GM19351 (cell line): Measurements from ENCODE around the gene LST1.

Source experiments
- ATAC-seq: cut with Tn5 transposase; IDR thresholded peaks from one replicate; pipeline ENCODE4 v1.9.1; 2021; ENCODE audit warnings: mild to moderate bottlenecking, moderate library complexity; ENCODE audit not compliant: unreplicated experiment

Gene LST1

DNA sequence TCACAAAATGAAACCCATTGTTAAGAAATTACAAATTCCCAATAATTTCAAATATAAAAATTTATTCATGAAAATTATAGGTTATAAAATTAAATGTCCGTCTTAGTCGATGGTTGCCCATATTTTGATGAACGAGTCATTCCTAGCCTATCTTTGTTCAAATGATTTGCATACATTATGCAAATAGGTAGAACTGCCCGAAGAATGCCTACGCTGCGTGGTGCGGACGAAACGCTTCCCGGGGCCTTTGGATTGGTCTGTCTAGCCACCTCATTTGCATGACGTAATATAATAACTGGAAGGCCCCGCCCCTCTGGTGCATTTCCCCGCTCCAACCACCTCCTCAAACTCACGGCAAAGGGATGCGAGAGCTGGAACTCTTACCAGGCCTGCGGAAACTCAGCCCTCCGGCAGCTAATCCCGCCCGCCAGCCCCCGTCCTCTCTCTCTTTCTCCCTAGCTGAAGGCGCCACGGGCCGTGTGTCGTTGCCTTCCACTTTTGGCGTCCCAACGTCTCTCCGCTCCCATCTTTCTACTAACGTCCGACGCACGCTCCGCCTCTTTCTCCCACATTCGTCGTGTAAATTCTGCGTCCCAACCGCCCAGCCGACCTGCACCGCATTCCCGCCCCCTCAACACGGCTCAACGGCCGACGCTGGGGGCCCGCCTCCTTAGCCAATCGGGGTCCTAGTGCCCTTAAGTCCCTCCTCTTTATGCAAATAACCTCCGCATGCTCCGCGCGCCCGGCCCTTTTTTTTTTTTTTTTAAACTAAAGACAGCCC, 33.9 kb downstream of the LST1 start:
- ATAC-seq, result peak; percentile 82

DNA sequence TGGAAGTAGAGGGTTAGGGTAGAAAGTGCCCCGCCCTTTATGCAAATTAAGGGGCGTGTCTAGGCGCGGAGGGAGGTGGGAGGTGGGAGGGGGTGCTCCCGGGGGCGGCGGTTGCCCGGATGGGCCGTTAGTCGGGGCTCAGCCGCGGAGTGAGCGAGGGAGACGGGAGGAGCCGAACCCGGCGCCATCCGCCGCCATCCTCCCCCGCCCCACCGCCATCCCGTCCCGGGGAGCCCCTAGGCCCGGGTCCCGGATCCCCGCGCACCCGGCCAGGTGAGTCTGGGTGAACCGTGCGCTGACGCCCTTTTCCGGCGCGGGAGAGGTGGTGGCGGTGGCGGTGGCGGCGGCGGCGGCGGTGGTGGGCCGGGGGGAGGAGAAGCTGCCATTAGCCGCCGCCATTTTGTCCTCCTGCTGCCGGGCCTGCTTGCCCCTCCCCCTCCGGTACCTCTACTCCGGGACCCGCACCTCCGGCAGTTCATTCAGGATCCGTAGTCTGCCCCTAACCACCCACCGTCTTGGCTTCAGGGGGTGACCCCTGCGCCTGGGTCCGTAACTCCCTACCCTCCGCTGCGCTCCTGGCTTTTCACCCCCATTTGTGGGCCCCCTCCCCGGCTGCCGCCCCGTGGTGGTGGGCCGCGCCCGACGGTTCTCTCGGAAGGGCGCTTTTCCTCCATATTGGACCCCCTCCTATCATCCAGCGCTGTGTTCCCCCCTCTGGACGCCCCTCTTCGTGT, 34.7 kb downstream of the LST1 start, which contains the start of gene PRRC2A:
Gene PRRC2A, plus strand, starts transcription at position 130 of the 734 bp plus-strand sequence. CDS start 2,075 bp downstream, outside the sequence.
- ATAC-seq, result peak; percentile 19

DNA sequence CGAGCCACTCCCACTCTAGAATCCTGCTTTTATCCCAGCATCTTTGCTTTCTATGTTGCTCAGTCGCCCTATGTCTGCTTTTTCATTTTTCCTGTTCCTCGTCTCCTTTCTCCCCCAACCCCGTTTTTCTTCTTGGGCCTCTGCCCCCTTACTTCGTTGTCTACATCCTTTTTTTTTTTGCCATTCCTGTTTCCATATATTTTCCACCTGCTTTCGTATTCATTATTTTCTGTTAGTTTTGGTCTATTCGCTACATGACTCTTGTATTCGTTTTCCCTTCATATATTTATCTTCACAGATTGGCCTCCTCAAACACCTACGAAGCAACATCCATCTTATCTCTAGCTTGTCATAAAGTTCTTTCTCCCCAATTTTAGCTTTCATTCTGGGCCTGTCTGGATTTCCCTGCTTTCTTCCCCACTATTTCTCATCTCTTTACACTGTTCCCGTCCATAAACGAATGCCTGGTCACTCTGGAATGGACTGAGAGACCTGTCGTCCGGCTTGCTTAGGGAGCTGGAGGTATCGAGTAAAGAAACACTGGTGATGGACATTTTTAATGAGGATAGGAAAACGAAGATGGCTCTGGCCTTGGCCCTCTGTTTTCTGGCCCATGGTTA, 35.4 kb downstream of the LST1 start:
- ATAC-seq, result no peak

DNA sequence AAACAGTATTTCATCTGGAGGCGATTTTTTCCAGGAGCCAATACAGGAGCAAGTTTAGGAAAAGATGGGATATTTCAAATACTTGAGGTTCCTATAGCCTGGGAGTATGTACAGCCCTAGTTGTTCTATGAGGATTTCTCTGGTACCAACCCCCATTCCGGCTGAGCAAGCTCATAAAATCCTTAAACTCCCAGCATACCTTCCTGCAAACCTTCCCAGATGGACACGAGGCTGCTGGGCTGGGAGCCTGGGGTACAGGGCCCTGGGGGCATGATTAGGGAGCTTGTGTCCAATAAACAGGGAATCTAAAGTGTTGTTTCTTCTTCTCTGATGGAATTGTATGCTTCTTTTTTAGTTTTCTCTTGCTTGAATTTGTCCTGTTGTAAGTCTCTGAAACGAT, 35.9 kb downstream of the LST1 start:
- ATAC-seq, result no peak

DNA sequence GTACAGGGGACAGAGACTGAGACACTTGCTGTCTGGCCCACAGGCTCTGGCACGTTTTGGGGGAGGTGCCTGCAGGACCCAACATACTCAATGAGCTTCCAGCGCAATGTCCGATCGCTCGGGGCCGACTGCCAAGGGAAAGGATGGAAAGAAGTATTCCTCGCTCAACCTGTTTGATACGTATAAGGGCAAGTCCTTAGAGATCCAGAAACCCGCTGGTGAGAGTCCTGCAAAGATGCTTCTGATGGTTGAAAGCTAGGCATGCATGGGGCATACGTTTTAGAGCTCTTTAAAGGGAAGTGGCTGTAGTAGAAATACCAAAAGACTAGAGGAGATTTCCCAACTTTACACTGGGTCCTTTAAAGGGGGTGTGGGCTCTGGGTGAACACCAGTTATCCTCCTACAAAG, 36.6 kb downstream of the LST1 start:
- no peak for ATAC-seq

DNA sequence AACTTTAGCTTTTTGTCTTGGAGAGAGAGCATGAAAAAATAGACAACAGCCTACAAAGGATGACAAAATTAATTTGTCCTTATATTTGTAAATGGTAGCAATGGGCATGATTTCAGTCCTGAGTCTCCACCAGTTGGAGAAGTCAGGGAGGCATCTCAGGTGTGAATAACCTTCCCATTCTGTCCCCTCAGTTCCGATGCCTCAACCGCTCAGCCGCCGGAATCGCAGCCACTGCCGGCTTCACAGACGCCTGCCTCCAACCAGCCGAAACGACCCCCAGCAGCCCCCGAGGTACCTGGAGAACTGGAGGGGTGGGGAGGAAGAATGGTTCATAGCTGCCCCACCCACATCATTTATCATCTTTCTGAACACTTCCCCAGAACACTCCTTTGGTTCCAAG, 38.0 kb downstream of the LST1 start:
- no peak for ATAC-seq

DNA sequence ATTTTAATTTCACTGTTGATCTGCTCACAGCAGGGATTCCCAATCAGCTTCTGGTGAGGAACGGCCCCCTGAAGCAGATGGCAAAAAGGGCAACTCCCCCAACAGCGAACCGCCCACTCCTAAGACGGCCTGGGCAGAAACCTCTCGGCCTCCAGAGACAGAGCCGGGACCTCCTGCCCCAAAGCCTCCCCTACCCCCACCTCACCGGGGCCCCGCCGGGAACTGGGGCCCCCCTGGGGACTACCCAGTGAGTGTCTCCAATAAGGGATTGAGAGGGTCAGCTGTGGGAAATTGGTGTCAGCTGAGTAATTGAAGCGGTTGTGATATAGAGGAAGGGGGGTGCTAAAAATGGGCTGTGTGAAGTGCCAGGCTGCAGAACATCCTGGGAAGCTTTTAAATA, 40.9 kb downstream of the LST1 start:
- ATAC-seq, result no peak

DNA sequence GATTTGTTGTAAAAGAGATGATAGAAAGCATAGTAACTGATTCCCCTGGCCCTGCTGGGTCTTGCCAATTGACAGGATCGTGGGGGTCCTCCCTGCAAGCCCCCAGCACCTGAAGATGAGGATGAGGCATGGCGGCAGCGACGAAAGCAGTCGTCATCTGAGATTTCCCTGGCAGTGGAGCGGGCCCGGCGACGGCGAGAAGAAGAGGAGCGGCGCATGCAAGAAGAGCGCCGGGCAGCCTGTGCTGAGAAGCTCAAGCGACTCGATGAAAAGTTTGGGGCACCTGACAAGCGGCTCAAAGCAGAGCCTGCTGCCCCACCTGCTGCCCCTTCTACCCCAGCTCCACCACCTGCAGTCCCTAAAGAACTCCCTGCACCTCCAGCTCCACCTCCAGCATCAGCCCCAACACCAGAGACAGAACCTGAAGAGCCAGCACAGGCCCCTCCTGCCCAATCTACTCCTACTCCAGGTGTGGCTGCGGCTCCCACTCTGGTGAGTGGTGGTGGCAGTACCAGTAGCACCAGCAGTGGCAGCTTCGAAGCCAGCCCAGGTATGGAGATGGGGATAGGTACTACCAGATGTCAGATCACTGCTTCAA, 41.7 kb downstream of the LST1 start:
- ATAC-seq, result no peak

DNA sequence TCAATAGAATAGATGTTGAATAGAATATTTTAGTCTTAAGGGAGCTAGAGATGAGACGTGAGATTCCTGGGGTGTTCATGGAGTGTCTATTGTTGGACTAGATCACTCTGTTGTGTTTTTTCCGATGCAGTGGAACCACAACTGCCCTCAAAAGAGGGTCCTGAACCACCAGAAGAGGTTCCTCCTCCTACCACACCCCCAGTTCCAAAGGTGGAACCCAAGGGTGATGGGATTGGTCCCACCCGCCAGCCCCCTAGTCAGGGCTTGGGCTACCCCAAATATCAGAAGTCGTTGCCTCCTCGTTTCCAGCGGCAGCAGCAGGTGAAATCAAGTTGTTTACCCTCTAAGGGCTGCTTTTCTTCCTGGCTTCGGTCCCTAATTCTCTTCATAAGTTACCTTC, 42.9 kb downstream of the LST1 start:
- ATAC-seq, result no peak

DNA sequence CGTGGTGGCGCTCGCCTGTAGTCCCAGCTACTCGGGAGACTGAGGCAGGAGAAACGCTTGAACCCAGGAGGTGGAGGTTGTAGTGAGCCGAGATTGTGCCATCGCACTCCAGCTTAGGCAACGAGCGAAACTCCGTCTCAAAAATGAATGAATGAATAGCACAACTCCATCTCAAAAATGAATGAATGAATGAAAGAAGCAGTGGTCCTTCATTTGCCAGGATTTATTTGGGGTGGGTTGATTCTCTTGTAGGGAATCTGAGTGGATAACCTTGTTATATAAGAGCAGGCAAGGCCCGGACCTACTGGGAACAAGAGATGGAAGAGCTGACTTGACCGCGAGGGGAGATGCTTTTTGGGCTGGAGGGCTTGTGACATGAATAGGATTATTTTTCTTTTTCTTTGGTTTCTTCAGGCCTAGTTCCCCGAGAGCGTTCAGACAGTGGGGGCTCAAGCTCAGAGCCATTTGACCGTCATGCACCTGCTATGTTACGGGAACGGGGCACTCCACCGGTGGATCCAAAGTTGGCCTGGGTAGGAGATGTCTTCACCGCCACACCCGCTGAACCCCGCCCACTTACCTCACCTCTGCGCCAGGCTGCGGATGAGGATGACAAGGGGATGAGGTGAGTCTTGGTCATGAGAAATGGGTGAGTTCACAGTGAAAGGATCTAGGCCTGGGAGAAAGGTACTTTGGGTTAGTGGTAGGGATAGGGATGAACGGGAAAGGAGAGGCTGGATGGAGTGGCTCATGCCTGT, 44.3 kb downstream of the LST1 start:
- no peak for ATAC-seq

DNA sequence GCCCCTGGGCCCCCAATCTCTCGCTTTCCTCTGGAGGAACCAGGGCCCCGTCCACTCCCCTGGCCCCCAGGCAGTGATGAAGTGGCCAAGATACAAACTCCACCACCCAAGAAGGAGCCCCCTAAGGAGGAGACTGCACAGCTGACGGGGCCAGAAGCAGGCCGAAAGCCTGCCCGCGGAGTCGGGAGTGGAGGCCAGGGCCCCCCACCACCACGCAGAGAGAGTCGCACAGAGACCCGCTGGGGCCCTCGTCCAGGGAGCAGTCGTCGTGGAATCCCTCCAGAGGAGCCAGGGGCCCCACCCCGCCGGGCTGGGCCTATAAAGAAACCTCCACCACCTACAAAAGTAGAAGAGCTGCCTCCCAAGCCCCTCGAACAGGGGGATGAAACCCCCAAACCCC, 45.1 kb downstream of the LST1 start:
- no peak for ATAC-seq

DNA sequence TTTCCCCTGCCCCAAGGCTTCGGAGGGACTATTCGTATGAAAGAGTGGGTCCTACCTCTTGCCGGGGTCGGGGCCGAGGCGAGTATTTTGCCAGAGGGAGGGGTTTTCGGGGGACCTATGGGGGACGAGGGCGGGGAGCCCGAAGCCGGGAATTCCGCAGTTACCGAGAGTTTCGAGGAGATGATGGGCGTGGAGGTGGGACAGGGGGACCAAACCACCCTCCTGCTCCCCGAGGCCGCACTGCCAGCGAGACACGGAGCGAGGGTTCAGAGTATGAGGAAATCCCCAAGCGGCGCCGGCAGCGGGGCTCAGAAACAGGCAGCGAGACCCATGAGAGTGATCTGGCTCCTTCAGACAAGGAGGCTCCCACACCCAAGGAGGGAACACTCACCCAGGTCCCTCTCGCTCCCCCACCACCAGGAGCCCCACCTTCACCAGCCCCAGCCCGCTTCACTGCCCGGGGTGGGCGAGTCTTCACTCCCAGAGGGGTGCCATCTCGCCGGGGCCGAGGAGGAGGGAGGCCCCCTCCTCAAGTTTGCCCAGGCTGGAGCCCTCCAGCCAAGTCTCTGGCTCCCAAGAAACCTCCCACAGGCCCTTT, 45.7 kb downstream of the LST1 start:
- ATAC-seq, result no peak

DNA sequence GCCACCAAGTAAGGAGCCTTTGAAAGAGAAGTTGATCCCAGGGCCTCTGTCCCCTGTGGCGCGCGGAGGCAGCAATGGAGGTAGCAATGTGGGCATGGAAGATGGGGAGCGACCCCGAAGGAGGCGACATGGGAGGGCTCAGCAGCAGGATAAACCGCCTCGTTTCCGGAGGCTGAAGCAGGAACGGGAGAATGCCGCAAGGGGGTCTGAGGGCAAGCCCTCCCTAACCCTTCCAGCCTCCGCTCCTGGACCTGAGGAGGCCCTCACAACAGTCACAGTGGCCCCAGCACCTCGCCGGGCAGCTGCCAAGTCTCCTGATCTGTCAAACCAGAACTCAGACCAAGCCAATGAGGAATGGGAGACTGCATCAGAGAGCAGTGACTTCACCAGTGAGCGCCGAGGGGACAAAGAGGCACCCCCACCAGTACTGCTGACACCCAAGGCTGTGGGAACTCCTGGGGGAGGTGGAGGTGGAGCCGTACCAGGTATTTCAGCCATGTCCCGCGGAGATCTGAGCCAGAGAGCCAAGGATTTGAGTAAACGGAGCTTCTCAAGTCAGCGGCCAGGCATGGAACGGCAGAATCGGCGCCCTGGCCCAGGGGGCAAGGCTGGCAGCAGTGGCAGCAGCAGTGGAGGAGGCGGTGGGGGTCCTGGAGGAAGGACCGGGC, 46.3 kb downstream of the LST1 start:
- no peak for ATAC-seq

DNA sequence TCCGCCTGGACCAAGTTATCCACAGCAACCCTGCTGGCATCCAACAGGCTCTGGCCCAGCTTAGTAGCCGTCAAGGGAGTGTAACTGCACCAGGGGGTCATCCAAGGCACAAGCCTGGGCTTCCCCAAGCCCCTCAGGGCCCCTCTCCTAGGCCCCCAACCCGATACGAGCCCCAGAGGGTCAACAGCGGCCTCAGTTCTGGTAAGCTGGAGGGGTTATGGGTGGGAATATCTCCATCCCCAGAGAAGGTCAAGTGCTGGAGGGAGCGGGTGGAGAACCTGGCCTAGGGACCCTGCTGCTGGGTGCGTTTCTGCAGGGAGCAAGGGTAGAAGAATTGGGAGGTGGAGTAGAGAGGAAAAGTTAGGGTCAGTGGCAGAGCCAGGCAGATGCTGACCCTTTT, 47.4 kb downstream of the LST1 start:
- no peak for ATAC-seq

DNA sequence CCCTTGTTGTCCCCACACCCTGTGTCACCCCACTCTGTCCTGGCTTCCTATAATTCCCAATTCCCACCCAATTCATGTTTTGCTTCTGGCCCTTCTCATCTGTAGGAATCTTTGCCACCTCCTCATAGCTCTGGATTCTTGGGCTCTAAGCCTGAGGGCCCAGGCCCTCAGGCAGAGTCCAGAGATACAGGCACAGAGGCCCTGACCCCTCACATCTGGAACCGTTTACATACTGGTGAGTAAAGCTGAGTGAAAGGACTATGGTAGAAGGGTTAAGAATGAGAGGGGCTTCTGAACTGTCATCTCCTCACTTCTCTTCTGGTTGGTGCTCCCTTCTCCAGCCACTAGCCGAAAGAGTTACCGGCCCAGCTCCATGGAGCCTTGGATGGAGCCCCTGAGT, 48.1 kb downstream of the LST1 start:
- ATAC-seq, result no peak

DNA sequence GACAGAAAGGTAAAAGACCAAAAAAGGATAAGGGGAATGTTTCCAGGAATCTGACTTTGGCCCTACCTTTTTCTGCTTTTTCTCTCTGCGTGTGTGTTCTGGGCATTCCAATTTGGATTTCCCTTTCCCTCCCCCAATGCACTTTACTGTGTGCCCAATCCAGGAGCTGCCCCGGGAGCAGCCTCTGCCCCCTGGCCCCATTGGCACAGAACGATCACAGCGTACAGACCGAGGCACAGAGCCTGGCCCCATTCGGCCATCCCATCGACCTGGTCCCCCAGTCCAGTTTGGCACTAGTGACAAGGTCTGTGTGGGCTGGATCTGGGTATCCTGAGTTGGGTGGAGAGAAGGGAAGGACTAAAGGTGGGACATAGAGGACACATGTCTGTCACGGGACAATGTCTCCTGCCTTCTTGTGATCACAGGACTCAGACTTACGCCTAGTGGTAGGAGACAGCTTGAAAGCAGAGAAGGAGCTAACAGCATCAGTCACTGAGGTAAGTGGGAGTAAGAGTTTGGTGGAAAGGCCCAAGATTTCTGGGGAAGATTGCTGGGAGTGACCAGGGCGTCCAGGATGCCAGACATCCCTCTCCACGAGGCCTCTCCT, 49.0 kb downstream of the LST1 start:
- ATAC-seq, result no peak

DNA sequence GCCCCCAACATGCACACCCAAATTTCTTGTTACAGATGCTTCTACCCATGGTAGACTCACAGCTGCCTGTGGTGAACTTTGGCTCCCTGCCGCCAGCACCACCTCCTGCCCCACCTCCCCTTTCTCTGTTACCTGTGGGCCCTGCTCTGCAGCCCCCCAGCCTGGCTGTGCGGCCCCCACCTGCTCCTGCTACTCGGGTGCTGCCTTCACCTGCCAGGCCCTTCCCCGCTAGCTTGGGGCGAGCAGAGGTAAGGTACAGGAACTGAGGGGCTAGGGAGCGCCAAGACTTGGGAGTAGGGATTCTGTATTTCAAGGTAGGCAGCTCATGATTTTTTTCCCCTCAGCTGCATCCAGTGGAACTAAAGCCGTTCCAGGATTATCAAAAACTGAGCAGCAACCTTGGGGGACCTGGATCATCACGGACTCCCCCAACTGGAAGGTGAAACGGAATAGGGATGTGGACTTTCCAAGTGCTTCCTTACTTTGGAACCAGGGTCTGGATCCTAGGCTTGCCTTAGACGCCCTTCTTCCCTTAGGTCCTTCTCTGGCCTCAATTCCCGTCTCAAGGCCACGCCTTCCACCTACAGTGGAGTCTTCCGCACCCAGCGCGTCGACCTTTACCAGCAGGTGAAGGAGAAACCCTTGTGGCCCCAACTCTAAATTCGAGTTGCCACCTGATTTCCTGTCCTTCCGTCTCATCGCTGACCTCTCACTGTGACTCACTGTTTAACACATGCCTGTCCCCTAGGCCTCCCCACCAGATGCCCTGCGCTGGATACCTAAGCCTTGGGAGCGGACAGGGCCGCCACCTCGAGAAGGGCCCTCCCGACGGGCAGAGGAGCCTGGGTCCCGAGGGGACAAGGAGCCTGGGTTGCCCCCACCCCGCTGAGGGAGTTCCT, 50.9 kb downstream of the LST1 start:
- no peak for ATAC-seq
